Duodenal mucosa (tissue), 2 donors: ENCODE data around the gene CYSLTR2.

Experiments used
- H3K27ac ChIP-seq: one replicate; pipeline ENCODE4 v1.7.0; 2013; ENCODE audit warnings: low read depth, low read length
- H3K27me3 ChIP-seq, 2 donors: one replicate each; pipeline ENCODE4 v1.7.0; 2013; ENCODE audit warnings: low read length in 2 of 2, control low read depth in 1 of 2; ENCODE audit not compliant: insufficient read depth in 2 of 2, control insufficient read depth in 1 of 2
- H3K36me3 ChIP-seq, 2 donors: one replicate each; pipeline ENCODE4 v1.7.0; 2013; ENCODE audit warnings: low read length in 2 of 2, control low read depth in 1 of 2; ENCODE audit not compliant: insufficient read depth in 2 of 2, control insufficient read depth in 1 of 2
- H3K4me1 ChIP-seq, 2 donors: one replicate each; pipeline ENCODE4 v1.7.0; 2013; ENCODE audit warnings: low read length in 2 of 2, control low read depth in 1 of 2; ENCODE audit not compliant: insufficient read depth in 2 of 2, control insufficient read depth in 1 of 2
- H3K4me3 ChIP-seq, 2 donors: one replicate each; pipeline ENCODE4 v1.7.0; 2013; ENCODE audit warnings: low read length in 2 of 2, low read depth in 1 of 2
- H3K9ac ChIP-seq, 2 donors: one replicate each; pipeline ENCODE4 v1.7.0; 2013; ENCODE audit warnings: low read length in 2 of 2, low read depth in 1 of 2
- H3K9me3 ChIP-seq, 2 donors: one replicate each; pipeline ENCODE4 v1.7.0; 2013; ENCODE audit warnings: low read length in 2 of 2, control low read depth in 1 of 2; ENCODE audit not compliant: control insufficient read depth in 1 of 2

Gene CYSLTR2

DNA sequence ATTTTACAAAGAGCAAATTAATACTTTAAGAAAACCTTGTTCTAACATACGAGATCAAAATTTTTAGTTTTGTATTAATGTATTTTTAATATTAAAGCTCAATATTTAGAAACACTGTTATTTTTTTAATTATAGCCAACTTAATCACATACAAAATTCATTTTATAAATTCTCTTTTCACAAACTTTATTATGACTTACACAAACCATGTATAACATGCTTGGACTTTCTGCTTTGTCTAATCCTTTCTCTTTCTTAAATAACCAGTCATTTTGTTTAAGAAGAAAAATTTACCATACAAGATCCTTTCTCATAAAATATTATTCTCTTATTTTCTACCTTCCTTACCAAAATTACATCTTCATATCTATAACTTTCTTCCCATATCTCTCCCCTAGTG lies 62.2 kb downstream of the CYSLTR2 start:
- peaks cover 23 to 33% of the 10 kb centered on the region in 2 donors for H3K9me3 ChIP-seq
- no peak overlapping the region for H3K9ac ChIP-seq
- no peak overlapping the region for H3K4me3 ChIP-seq
- no peak overlapping the region for H3K27ac ChIP-seq
- H3K36me3 ChIP-seq = no peaks in the 10 kb centered on the region
- H3K27me3 ChIP-seq = no peaks in the 10 kb centered on the region
- H3K4me1 ChIP-seq = no peaks in the 10 kb centered on the region

DNA sequence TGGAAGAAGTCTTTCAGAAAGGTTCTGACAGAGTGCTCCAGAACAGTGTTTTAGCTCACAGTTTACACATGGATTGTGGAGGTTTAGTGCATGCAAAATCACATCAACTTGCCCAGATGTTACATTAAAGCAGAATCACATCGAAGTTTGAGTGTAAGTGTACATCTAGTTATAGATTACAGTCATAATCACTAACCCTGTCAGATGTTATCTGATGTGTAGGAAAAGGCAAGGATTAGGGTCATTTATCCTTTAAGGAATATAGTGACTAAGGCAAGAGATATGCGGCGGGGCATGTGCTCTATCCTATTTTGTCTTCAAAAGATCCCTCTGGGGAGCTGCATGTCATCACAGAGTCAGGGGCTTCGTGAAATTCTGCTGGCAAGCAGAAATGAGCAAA lies 66.9 kb downstream of the CYSLTR2 start:
- Histone ChIP-seq H3K9ac (no peak overlapping the region), H3K27me3 (no peaks in the 10 kb centered on the region), H3K4me1 (no peaks in the 10 kb centered on the region), H3K4me3 (no peak overlapping the region), H3K27ac (no peak overlapping the region), H3K9me3 (peaks cover 14 to 22% of the 10 kb centered on the region in 2 donors), H3K36me3 (no peaks in the 10 kb centered on the region)

DNA sequence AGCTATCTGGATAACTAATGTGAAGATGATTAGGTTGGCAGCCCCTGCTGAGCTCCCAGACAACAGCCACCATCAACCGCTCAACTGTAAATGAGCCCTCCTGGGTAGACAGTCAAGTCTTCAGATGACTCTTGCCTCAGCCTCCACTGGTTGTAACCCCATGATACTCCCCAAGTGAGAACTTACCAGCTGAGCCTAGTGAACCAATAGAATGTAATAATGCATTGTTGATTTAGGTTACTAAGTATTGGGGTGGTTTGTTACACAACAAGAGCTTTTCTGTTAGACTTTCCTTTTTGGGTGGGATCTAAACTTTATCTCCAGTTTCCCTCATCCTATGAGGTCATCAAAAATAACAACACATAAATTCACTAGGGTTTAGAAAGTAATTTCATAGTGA lies 69.4 kb downstream of the CYSLTR2 start:
- Histone ChIP-seq H3K4me3 (no peak overlapping the region), H3K27ac (no peak overlapping the region), H3K9me3 (peaks cover 4 to 14% of the 10 kb centered on the region in 2 donors)

DNA sequence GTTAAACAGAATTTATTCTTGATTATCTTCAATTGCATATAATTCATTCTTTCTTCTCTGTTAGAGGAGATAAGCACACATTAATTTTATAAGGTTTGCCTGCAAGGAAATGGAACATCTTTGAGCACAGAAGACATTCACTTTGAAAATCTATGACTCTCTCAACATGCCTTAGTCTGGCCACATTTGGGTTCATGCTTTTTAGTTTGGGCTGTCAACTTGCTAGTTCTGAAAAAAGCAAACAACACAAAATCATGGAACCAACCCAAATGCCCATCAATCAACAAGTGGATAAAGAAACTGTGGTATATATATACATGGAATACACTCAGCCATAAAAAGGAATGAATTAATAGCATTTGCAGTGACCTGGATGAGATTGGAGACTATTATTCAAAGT lies 71.5 kb downstream of the CYSLTR2 start:
- no peak overlapping the region for H3K9ac ChIP-seq
- H3K27me3 ChIP-seq = no peaks in the 10 kb centered on the region
- no peaks in the 10 kb centered on the region for H3K36me3 ChIP-seq
- no peak overlapping the region for H3K27ac ChIP-seq
- H3K4me1 ChIP-seq = no peaks in the 10 kb centered on the region
- H3K9me3 ChIP-seq = no peaks in the 10 kb centered on the region
- H3K4me3 ChIP-seq = no peak overlapping the region

More for the DNA sequence above, 69.4 kb downstream of the CYSLTR2 start:
- H3K27me3 ChIP-seq = no peaks in the 10 kb centered on the region
- H3K4me1 ChIP-seq = no peaks in the 10 kb centered on the region
- H3K36me3 ChIP-seq = no peaks in the 10 kb centered on the region
- H3K9ac ChIP-seq = no peak overlapping the region

DNA sequence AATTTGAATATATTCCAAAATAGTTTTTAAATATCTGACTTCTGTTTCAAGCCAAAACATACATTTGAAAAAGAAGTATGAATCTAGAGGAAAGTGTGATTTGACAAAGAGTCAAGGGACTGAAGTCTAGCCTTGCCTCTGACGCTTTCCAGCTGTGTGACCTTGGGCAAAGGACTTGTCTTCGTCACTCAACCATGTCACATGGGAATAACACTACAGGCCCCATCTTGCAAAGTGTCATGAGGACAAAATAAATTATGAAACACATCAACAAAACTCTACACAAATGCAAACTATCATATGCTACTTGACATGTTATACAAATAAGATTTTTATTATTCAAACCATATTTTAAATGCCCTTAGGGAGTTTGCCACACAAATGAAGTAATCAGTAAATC lies 73.0 kb downstream of the CYSLTR2 start:
- Histone ChIP-seq H3K27ac (no peak overlapping the region), H3K9ac (no peak overlapping the region), H3K36me3 (no peaks in the 10 kb centered on the region), H3K27me3 (no peaks in the 10 kb centered on the region), H3K4me3 (no peak overlapping the region), H3K9me3 (no peaks in the 10 kb centered on the region), H3K4me1 (no peaks in the 10 kb centered on the region)

DNA sequence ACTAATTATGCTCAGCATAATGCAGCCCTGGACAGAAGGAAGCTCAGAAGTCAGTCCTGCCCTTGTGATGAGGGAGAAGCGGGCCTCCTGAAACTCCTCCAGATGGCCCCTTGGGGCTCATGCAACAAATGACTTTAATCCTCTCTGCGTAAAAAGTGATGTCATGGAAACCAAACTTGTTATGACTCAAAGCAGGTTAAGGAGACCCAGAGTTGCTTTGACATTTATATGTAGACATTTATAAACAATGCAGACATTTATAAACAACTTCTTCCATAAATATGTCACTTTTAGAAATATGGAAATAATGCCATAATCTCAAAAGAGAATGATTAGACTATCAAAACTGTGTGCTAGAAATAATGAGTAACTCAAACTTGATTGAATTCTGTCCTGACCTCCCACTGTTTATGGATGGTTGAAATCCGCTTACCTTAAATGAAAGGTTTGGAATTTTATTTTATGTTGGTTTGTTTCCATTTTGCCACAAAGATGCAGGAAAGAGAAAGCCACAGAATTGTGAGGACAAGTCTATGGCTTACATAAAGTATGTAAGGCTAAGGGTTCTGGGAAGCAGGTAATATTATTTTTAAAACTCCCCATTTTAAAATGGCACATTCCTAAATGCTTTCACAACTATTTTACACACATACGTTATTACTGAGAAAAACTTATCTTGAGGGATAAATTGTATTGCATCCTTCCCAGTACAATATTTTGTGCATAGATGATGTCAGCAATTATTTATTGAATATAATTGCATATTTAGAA lies 73.7 kb downstream of the CYSLTR2 start:
- no peaks in the 10 kb centered on the region for H3K27me3 ChIP-seq
- H3K9ac ChIP-seq = no peak overlapping the region
- no peak overlapping the region for H3K27ac ChIP-seq
- no peak overlapping the region for H3K4me3 ChIP-seq
- H3K36me3 ChIP-seq = no peaks in the 10 kb centered on the region
- no peaks in the 10 kb centered on the region for H3K9me3 ChIP-seq
- no peaks in the 10 kb centered on the region for H3K4me1 ChIP-seq

DNA sequence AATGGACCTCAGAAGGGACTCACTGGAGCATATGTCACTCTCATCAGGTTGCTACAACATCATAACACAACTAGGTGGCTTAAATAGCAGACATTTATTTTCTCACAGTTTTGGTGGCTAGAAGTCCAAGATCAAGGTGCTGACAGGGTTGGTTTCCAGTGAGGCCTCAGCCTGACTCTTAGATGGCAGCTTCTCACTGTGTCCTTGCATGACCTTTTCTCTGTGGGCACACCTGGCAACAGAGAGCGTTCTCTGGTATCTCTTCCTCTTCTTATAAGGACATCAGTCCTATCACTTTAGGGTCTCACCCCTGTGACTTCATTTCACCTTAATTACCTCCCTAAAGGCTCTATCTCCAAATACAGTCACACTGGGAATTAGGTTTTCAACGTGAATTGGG lies 74.5 kb downstream of the CYSLTR2 start:
- H3K9me3 ChIP-seq = no peaks in the 10 kb centered on the region
- H3K9ac ChIP-seq = no peak overlapping the region
- no peak overlapping the region for H3K4me3 ChIP-seq
- no peak overlapping the region for H3K27ac ChIP-seq
- no peaks in the 10 kb centered on the region for H3K27me3 ChIP-seq
- H3K4me1 ChIP-seq = no peaks in the 10 kb centered on the region
- H3K36me3 ChIP-seq = no peaks in the 10 kb centered on the region

DNA sequence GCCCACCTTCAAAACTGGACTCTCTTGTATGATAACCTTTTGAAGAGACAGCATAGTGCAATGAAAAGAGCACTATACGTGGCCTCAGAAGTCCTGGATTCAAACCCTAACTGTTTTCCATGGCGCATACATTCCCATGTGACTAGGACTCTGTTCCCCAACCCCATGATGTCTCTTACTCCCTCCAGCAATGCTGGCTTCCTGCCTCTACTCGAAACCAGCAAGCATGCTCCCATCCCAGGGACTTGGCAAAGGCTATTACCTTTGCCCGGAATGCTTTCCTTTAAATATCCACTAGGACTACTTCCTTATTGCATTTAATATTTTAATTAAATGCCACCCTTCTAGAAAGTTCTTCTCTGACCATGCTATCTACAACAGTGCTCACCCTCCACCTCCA lies 75.1 kb downstream of the CYSLTR2 start:
- no peaks in the 10 kb centered on the region for H3K36me3 ChIP-seq
- no peak overlapping the region for H3K27ac ChIP-seq
- no peaks in the 10 kb centered on the region for H3K27me3 ChIP-seq
- no peaks in the 10 kb centered on the region for H3K4me1 ChIP-seq
- no peak overlapping the region for H3K4me3 ChIP-seq
- H3K9ac ChIP-seq = no peak overlapping the region
- H3K9me3 ChIP-seq = no peaks in the 10 kb centered on the region

DNA sequence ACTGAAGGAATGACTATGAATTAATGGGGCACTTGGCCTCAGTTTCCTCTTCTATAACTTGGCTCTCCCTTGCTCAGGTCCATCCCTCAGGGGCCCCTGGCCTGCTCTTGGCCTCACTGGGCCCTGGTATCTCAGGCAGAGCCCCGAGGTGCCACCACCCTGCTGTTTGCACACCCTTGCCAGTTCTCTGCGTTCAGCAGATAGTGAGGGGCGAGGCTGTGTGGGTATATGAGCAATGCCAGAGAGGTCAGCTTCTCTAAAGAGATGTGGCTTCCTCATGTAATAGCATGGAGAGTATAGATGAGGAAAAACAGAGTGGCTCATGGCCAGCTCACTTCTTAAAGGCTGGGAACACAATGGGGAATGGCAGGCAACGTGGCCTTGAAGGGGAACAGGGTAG lies 76.1 kb downstream of the CYSLTR2 start:
- Histone ChIP-seq H3K4me1 (no peaks in the 10 kb centered on the region), H3K27me3 (no peaks in the 10 kb centered on the region), H3K27ac (no peak overlapping the region), H3K9ac (no peak overlapping the region), H3K36me3 (no peaks in the 10 kb centered on the region), H3K4me3 (no peak overlapping the region), H3K9me3 (no peaks in the 10 kb centered on the region)

DNA sequence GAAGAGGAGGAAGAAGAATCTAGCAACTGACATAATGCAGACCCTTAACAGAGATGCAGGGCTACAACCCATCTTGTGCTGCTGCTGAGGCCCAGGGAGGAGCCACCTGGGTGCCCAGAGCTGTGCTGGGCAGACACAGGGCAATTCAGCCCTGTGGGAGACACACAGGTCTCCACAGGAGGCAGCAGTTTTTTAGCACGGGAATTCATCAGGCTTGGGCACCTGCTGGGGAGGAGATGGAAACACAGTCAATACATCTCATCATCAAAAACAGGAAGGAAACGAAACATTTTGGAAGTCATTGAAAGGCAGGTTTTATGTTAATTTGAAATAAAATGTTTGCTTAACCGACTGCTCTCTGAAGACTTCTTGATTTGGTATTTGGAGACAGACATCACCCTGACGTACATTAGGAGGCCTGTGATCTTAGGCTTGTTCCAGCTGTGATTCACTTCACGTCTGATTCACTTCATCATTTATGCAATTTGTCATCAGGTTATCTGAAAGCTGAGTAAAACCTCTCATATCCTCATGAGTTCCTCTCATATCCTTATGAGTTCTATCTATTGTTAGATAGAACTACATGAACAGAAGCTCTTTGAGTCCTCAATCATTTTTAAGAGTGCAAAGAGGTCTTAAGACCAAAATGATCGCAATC lies 77.4 kb downstream of the CYSLTR2 start:
- no peak overlapping the region for H3K9ac ChIP-seq
- no peaks in the 10 kb centered on the region for H3K9me3 ChIP-seq

More for the DNA sequence above, 77.4 kb downstream of the CYSLTR2 start:
- H3K36me3 ChIP-seq = no peaks in the 10 kb centered on the region
- no peak overlapping the region for H3K4me3 ChIP-seq
- no peak overlapping the region for H3K27ac ChIP-seq
- no peaks in the 10 kb centered on the region for H3K4me1 ChIP-seq
- no peaks in the 10 kb centered on the region for H3K27me3 ChIP-seq
